K562 (cell line): ENCODE data around the gene POLN. TPM values are rescaled to one million over a fixed set of nuclear protein-coding genes. Genes with fewer than 3 reads are reported as not detected.

Experiments
- E2F4 ChIP-seq: sonication (generic); formaldehyde crosslinking; IDR thresholded peaks from 2 replicates; pipeline ENCODE4 v1.8.0; 2022; ENCODE audit warnings: mild to moderate bottlenecking, low read depth, missing genetic modification reagents
- FOXJ3 ChIP-seq: sonication (generic); formaldehyde crosslinking; IDR thresholded peaks from 2 replicates; pipeline ENCODE4 v1.4.0; 2020; ENCODE audit warnings: mild to moderate bottlenecking, missing genetic modification reagents
- ID3 ChIP-seq, 2 experiments: fragments of 250-450 bp in 1 of 2; fragments of 450-650 bp in 1 of 2; sonication (Bioruptor Pico) in 1 of 2; IDR thresholded peaks; 2 replicates each; pipeline versions ENCODE4 v1.6.1 to v1.8.0; 2016 to 2021; ENCODE audit warnings: mild to moderate bottlenecking in 2 of 2, moderate library complexity in 2 of 2, missing compliant biosample characterization in 1 of 2, missing genetic modification characterization in 1 of 2
- MAX ChIP-seq: sonication (generic); formaldehyde crosslinking; IDR thresholded peaks from 2 replicates; pipeline ENCODE4 v1.9.0; 2022; ENCODE audit warnings: mild to moderate bottlenecking, missing genetic modification reagents
- MTA3 ChIP-seq: fragments of 450-650 bp; formaldehyde crosslinking; IDR thresholded peaks from 2 replicates; pipeline ENCODE4 v1.6.1; 2017; ENCODE audit warnings: mild to moderate bottlenecking, borderline replicate concordance
- NCOA6 ChIP-seq: fragments of 450-650 bp; IDR thresholded peaks from 2 replicates; pipeline ENCODE4 v1.6.1; 2017; ENCODE audit warnings: mild to moderate bottlenecking
- NFIX ChIP-seq: fragments of 250-450 bp; sonication (Bioruptor Pico); IDR thresholded peaks from 2 replicates; pipeline ENCODE4 v1.4.0; 2020; ENCODE audit warnings: low read depth, mild to moderate bottlenecking, moderate library complexity
- RAD21 ChIP-seq, 2 experiments: fragments of 250-450 bp in 1 of 2; fragments of 450-650 bp in 1 of 2; sonication (Bioruptor Pico) in 1 of 2; formaldehyde crosslinking in 1 of 2; IDR thresholded peaks in 1 of 2; conservative IDR thresholded peaks in 1 of 2; 2 replicates each; pipeline versions ENCODE4 v1.4.0 to v1.8.0; 2020 to 2022; ENCODE audit warnings: mild to moderate bottlenecking in 2 of 2, moderate library complexity in 1 of 2
- SRSF7 ChIP-seq: fragments of 200-400 bp; formaldehyde crosslinking; optimal IDR thresholded peaks from 2 replicates; pipeline ENCODE3; 2017; ENCODE audit warnings: mild to moderate bottlenecking, low read depth, low read length
- STAT5B ChIP-seq: fragments of 250-450 bp; sonication (Bioruptor Pico); IDR thresholded peaks from 2 replicates; pipeline ENCODE4 v1.8.0; 2021; ENCODE audit warnings: mild to moderate bottlenecking, inconsistent platforms
- SUPT5H ChIP-seq: fragments of 450-650 bp; IDR thresholded peaks from 2 replicates; pipeline ENCODE4 v1.6.1; 2016
- TEAD4 ChIP-seq, 2 experiments: sonication (generic) in 1 of 2; formaldehyde crosslinking in 1 of 2; IDR thresholded peaks; 2 replicates each; pipeline versions ENCODE4 v1.6.1 to v1.8.0; 2012 to 2022; ENCODE audit warnings: borderline replicate concordance in 1 of 2, inconsistent platforms in 1 of 2, low read length in 1 of 2, mild to moderate bottlenecking in 1 of 2, missing genetic modification reagents in 1 of 2
- TGIF2 ChIP-seq: sonication (generic); formaldehyde crosslinking; IDR thresholded peaks from 2 replicates; pipeline ENCODE4 v1.8.1; 2022; ENCODE audit warnings: mild to moderate bottlenecking, missing genetic modification reagents, moderate library complexity
- TRIM24 ChIP-seq, 2 experiments: fragments of 450-650 bp; IDR thresholded peaks; 2 replicates each; pipeline ENCODE4 v1.6.1; 2016
- ZHX1 ChIP-seq: fragments of 150-350 bp; conservative IDR thresholded peaks from 2 replicates; pipeline ENCODE4 v1.6.1; 2014; ENCODE audit warnings: low read length
- ZNF512 ChIP-seq: IDR thresholded peaks from 2 replicates; pipeline ENCODE4 v1.6.1; 2016; ENCODE audit warnings: missing genetic modification characterization, missing compliant biosample characterization
- ZNF639 ChIP-seq, 2 experiments: fragments of 200-800 bp in 1 of 2; sonication (Bioruptor generic) in 1 of 2; sonication (generic) in 1 of 2; formaldehyde crosslinking in 1 of 2; IDR thresholded peaks in 1 of 2; conservative IDR thresholded peaks in 1 of 2; 2 replicates each; pipeline versions ENCODE4 v1.5.0 to v1.6.1; 2016 to 2020; ENCODE audit warnings: missing compliant biosample characterization in 1 of 2, missing genetic modification characterization in 1 of 2, missing genetic modification reagents in 1 of 2
- polyA plus RNA-seq, 8 experiments: library from polyadenylated mRNA; depleted of rRNA in 4 of 8; stranded (reverse) in 5 of 8; unstranded in 3 of 8; fragments of >200 nt; fragmentation: Nextera tagmentation in 2 of 8; fragmentation: Illumina TruSeq in 1 of 8; extraction: Ambion mirVana in 2 of 8; extraction: Trizol in 1 of 8; gene quantifications; 2 replicates each; pipeline versions ENCODE4 v1.2.1 to v1.2.3, GENCODE V29; 2011 to 2014; ENCODE audit warnings: inconsistent platforms in 1 of 8, missing spikeins in 1 of 8
- total RNA-seq, 7 experiments: library from RNA; depleted of rRNA in 6 of 7; stranded (reverse); fragments of >200 nt in 6 of 7; fragmentation: Illumina TruSeq in 2 of 7; extraction: Trizol in 2 of 7; gene quantifications; 2 replicates each; pipeline versions ENCODE4 v1.2.1 to v1.2.3, GENCODE V29; 2011 to 2021; ENCODE audit warnings: low replicate concordance in 1 of 7

POLN gene
- total and polyA plus RNA-seq, 9 of the 15 experiments (the other 6 are each of a cell fraction or from before 2014, with no cell fraction given) = 0.08 to 0.91 (median 0.32) TPM

GRCh38 chr4:2241410-2242353 lies at the start of gene POLN, which contains the start of gene HAUS3 (continued):
- TF ChIP-seq MTA3 (peak; percentile 45; the same call in 1 of the 2 replicates), NFIX (no peak), STAT5B (no peak), TGIF2 (CRISPR knock-in tag) (peak; percentile 81; the same call in 1 of the 2 replicates), SUPT5H (peak; percentile 85), SRSF7 (no peak), ID3 (CRISPR knock-in tag; IDR thresholded peaks at IDR 0.05) (no peak), ID3 (tag; IDR thresholded peaks at IDR 0.05) (0 out of 2 replicates have a peak, but pooled peaks have one; percentile 52), FOXJ3 (CRISPR knock-in tag) (no peak), MAX (CRISPR knock-in tag) (peak; percentile 74), TEAD4 (IDR thresholded peaks at IDR 0.05; ENCODE audit: low read length) (no peak; the same call in 1 of the 2 replicates), TEAD4 (CRISPR knock-in tag; IDR thresholded peaks at IDR 0.05; ENCODE audit: borderline replicate concordance) (no peak), ZNF512 (tag) (no peak), ZHX1 (no peak), E2F4 (CRISPR knock-in tag) (peak; percentile 93), TRIM24 (IDR thresholded peaks at IDR 0.05) (peak in 1 of 2 experiments; percentile 43; a peak in 1 of 4 replicates), ZNF639 (CRISPR knock-in tag; conservative IDR thresholded peaks at IDR 0.05 in 1 of 2, IDR thresholded peaks at IDR 0.05 in 1 of 2) (0 out of 4 replicates have a peak, but pooled peaks of 1 of the 2 experiments have one; percentile 19), NCOA6 (peak; percentile 66; the same call in 1 of the 2 replicates), RAD21 (CRISPR knock-in tag; conservative IDR thresholded peaks at IDR 0.05 in 1 of 2, IDR thresholded peaks at IDR 0.05 in 1 of 2) (no peak)
